ENCODE data around the gene ARPC5. TPM values are rescaled to one million over a fixed set of nuclear protein-coding genes. Genes with fewer than 3 reads are reported as not detected.
A peak's percentile ranks its signal among the peaks of the same experiment; 100 is the strongest.

The ARPC5 gene
- total RNA-seq, 1 donor from 2014 or later: 181 TPM

- Histone ChIP-seq H3K36me3 (peaks cover 5% of the 10 kb centered on the region), H3K4me3 (peak overlapping the region; percentile 88), H3K4me1 (peaks cover 25% of the 10 kb centered on the region), H3K9me3 (no peaks in the 10 kb centered on the region), H3K27me3 (no peaks in the 10 kb centered on the region), H3K27ac (peak overlapping the region; percentile 49)
- intact Hi-C loops (cut with DNase I): no loop called here
- DNase-seq (no peak), ATAC-seq (no peak)
- no peak for TF ChIP-seq CTCF (IDR thresholded peaks at IDR 0.05)
These were observed 725 bp upstream of the ARPC5 start for GRCh38 chr1:183636334-183636682.

GRCh38 chr1:183635099-183635605, 431 bp downstream of the ARPC5 start:
- DNase-seq (peak; percentile 85), ATAC-seq (peak; percentile 60)
- Histone ChIP-seq H3K36me3 (peaks cover 17% of the 10 kb centered on the region), H3K4me1 (peaks cover 37% of the 10 kb centered on the region), H3K27me3 (no peaks in the 10 kb centered on the region), H3K4me3 (peak overlapping the region; percentile 88), H3K9me3 (no peaks in the 10 kb centered on the region), H3K27ac (peak overlapping the region; percentile 96)
- no peak for TF ChIP-seq CTCF (IDR thresholded peaks at IDR 0.05)
- intact Hi-C loops (cut with DNase I): no loop called here

GRCh38 chr1:183634429-183635065, 1.0 kb downstream of the ARPC5 start:
- Histone ChIP-seq H3K9me3 (no peaks in the 10 kb centered on the region), H3K4me3 (peak overlapping the region; percentile 88), H3K4me1 (peaks cover 43% of the 10 kb centered on the region), H3K36me3 (peaks cover 23% of the 10 kb centered on the region), H3K27ac (peak overlapping the region; percentile 96), H3K27me3 (no peaks in the 10 kb centered on the region)
- no peak for TF ChIP-seq CTCF (IDR thresholded peaks at IDR 0.05)
- ATAC-seq: no peak
- no peak for DNase-seq
- intact Hi-C loops (cut with DNase I): no loop called here

GRCh38 chr1:183633676-183634343, 1.8 kb downstream of the ARPC5 start:
- Histone ChIP-seq H3K9me3 (no peaks in the 10 kb centered on the region), H3K27ac (peak overlapping the region; percentile 96), H3K4me1 (peaks cover 47% of the 10 kb centered on the region), H3K27me3 (no peaks in the 10 kb centered on the region), H3K4me3 (peak overlapping the region; percentile 88), H3K36me3 (peaks cover 30% of the 10 kb centered on the region)
- peak; percentile 4 for ATAC-seq
- TF ChIP-seq CTCF (IDR thresholded peaks at IDR 0.05): peak; percentile 45
- no peak for DNase-seq
- intact Hi-C loops (cut with DNase I): no loop called here

- Histone ChIP-seq H3K27me3 (no peaks in the 10 kb centered on the region), H3K27ac (peak overlapping the region; percentile 24), H3K9me3 (no peaks in the 10 kb centered on the region), H3K4me3 (peak overlapping the region; percentile 88), H3K36me3 (peaks cover 38% of the 10 kb centered on the region), H3K4me1 (peaks cover 54% of the 10 kb centered on the region)
- ATAC-seq (no peak), DNase-seq (no peak)
- no peak for TF ChIP-seq CTCF (IDR thresholded peaks at IDR 0.05)
- intact Hi-C loops (cut with DNase I): no loop called here
These were observed 2.6 kb downstream of the ARPC5 start for GRCh38 chr1:183632964-183633363.
